ENCODE results near the gene DPYD.

The DPYD gene

GRCh38 chr1:97907886-97908285, 12.9 kb downstream of the DPYD start:
- Histone ChIP-seq H3K27me3 (no peaks in the 10 kb centered on the region), H3K27ac (no peak overlapping the region), H3K4me2 (no peak overlapping the region), H3K4me3 (no peak overlapping the region), H3K9ac (no peak overlapping the region), H4K20me1 (no peaks in the 10 kb centered on the region), H3K4me1 (peaks cover 6% of the 10 kb centered on the region; the same call in 1 of the 2 replicates), H3K9me3 (no peaks in the 10 kb centered on the region), H3K36me3 (no peaks in the 10 kb centered on the region)
- TF ChIP-seq Cebpa-rat (IDR thresholded peaks at IDR 0.05), result no peak

GRCh38 chr1:97906567-97907241, 14.1 kb downstream of the DPYD start:
- no peaks in the 10 kb centered on the region for H3K36me3 ChIP-seq
- no peak overlapping the region for H3K4me3 ChIP-seq
- H3K9ac ChIP-seq, result no peak overlapping the region
- H3K4me1 ChIP-seq, result peaks cover under 1% of the 10 kb centered on the region; the same call in 1 of the 2 replicates
- H4K20me1 ChIP-seq, result no peaks in the 10 kb centered on the region
- no peaks in the 10 kb centered on the region for H3K9me3 ChIP-seq
- H3K4me2 ChIP-seq, result no peak overlapping the region
- no peaks in the 10 kb centered on the region for H3K27me3 ChIP-seq
- H3K27ac ChIP-seq, result no peak overlapping the region
- TF ChIP-seq Cebpa-rat (IDR thresholded peaks at IDR 0.05), result no peak

DNA sequence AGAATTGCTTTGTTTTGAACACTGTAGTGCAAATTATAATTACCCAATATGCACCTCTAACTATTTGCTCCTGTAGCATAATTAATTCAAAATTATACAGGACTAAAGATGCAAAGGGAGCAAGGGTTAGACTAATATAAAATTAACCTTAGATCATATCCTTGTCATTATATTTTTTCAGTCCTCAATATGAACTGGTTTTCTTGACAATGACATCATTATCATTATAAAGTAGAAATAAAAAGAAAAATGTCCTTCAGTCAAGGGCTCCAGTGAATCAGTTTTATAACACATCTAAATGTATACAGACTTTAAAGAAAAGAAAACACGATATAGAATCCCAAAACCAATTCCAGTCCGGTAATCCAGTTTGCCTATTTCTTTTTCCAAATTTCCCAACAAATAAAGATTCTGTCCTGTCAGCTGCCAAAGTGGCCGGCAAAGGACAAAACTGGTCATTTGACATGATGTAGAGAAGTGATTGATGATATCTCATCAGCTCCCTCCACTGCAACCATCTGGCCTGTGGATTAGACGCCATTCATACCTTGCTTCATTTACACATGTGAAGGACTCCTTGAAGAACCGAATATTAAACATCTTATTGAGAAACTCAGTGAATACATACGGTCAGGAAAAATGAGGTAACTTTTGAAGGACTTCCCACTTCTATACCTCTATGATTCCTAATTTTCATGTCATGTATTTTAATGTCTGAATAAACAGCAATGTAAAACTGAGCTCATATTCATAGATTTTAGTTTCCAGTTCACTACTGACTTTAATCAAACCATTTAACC, 15.5 kb downstream of the DPYD start:
- Histone ChIP-seq H4K20me1 (no peaks in the 10 kb centered on the region), H3K27ac (no peak overlapping the region), H3K9me3 (no peaks in the 10 kb centered on the region), H3K4me3 (no peak overlapping the region), H3K9ac (no peak overlapping the region), H3K36me3 (no peaks in the 10 kb centered on the region), H3K4me1 (no peaks in the 10 kb centered on the region), H3K27me3 (no peaks in the 10 kb centered on the region), H3K4me2 (no peak overlapping the region)
- TF ChIP-seq Cebpa-rat (IDR thresholded peaks at IDR 0.05), result no peak

DNA sequence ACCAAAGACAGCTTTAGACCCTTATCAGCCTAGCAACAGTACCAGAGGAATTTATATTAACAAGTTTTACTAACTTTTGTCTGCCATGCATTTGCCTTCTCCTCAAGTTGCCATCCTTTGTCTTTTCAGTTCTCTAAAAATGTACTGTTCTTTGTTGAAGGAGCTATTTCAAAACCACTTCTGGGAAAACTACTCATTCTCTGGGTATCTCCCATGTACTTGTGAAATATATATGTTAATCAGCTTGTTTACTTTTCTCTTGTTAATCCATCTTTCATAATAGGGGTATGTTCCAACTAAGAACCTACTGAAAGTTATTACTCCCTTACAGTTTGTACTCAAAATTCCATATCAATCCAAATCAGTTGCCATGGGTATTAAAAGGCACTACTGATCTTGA, 16.3 kb downstream of the DPYD start:
- Histone ChIP-seq H3K27ac (no peak overlapping the region), H3K4me1 (no peaks in the 10 kb centered on the region), H3K9me3 (no peaks in the 10 kb centered on the region), H3K27me3 (no peaks in the 10 kb centered on the region), H3K4me3 (no peak overlapping the region), H4K20me1 (no peaks in the 10 kb centered on the region), H3K4me2 (no peak overlapping the region), H3K9ac (no peak overlapping the region), H3K36me3 (no peaks in the 10 kb centered on the region)
- no peak for TF ChIP-seq Cebpa-rat (IDR thresholded peaks at IDR 0.05)

DNA sequence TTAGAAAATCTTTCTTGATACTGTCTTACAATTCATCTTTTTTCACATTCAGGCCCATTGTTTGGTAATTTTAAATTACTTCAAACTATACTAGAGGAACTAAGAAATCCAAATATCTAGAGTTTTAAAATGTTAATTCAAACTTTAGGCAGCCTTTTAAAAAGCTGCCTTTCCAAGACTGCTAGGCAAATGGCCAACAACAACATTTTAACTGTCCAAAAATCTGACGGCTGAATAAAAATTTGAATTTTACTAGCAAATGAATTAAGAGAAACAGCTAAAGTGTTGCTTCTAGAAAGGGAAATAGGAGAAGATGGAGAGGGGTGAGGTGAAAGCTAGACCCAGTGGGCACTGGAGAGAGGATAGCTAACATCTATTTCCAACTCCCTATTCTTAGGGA, 17.2 kb downstream of the DPYD start:
- Histone ChIP-seq H3K27me3 (no peaks in the 10 kb centered on the region), H3K9ac (no peak overlapping the region), H3K4me3 (no peak overlapping the region), H3K27ac (no peak overlapping the region), H3K36me3 (no peaks in the 10 kb centered on the region), H3K4me1 (no peaks in the 10 kb centered on the region), H3K4me2 (no peak overlapping the region), H4K20me1 (no peaks in the 10 kb centered on the region), H3K9me3 (0 out of 2 replicates have a peak, but pooled peaks cover 3% of the 10 kb centered on the region)
- TF ChIP-seq Cebpa-rat (IDR thresholded peaks at IDR 0.05), result no peak

GRCh38 chr1:97902067-97902466, 18.8 kb downstream of the DPYD start:
- no peak for TF ChIP-seq Cebpa-rat (IDR thresholded peaks at IDR 0.05)
- Histone ChIP-seq H3K4me3 (no peak overlapping the region), H3K9ac (no peak overlapping the region), H3K27me3 (no peaks in the 10 kb centered on the region), H3K27ac (no peak overlapping the region), H3K4me2 (no peak overlapping the region), H3K9me3 (peaks cover 9% of the 10 kb centered on the region; the same call in 1 of the 2 replicates), H4K20me1 (no peaks in the 10 kb centered on the region), H3K36me3 (no peaks in the 10 kb centered on the region), H3K4me1 (no peaks in the 10 kb centered on the region)

GRCh38 chr1:97901017-97901658, 19.7 kb downstream of the DPYD start:
- Histone ChIP-seq H4K20me1 (no peaks in the 10 kb centered on the region), H3K9me3 (peaks cover 9% of the 10 kb centered on the region; the same call in 1 of the 2 replicates), H3K36me3 (no peaks in the 10 kb centered on the region), H3K27me3 (no peaks in the 10 kb centered on the region), H3K4me3 (no peak overlapping the region), H3K4me2 (no peak overlapping the region), H3K27ac (no peak overlapping the region), H3K9ac (no peak overlapping the region), H3K4me1 (no peaks in the 10 kb centered on the region)
- TF ChIP-seq Cebpa-rat (IDR thresholded peaks at IDR 0.05), result no peak

DNA sequence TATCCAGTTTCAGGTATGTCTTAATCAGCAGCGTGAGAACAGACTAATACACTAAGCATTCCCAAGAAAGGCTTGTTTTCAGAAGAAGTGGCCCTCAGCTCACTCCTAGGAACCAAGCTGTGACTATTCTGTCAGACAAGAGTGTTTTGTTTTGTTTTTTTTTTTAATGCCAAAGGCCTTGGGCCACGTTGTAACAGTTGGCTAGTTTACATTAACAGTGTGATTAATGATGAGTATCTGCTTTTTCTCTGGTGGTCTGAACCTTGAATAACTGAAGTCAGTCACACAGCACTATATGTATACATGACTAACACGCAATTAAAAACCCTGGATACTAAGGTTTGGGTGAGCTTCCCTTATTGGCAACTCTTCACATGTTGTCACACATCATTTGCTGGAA, 21.9 kb downstream of the DPYD start:
- Histone ChIP-seq H3K4me2 (no peak overlapping the region), H3K4me3 (no peak overlapping the region), H4K20me1 (no peaks in the 10 kb centered on the region), H3K36me3 (no peaks in the 10 kb centered on the region), H3K27me3 (no peaks in the 10 kb centered on the region), H3K9ac (no peak overlapping the region), H3K27ac (no peak overlapping the region), H3K4me1 (no peaks in the 10 kb centered on the region), H3K9me3 (peaks cover 9% of the 10 kb centered on the region; the same call in 1 of the 2 replicates)
- no peak for TF ChIP-seq Cebpa-rat (IDR thresholded peaks at IDR 0.05)

DNA sequence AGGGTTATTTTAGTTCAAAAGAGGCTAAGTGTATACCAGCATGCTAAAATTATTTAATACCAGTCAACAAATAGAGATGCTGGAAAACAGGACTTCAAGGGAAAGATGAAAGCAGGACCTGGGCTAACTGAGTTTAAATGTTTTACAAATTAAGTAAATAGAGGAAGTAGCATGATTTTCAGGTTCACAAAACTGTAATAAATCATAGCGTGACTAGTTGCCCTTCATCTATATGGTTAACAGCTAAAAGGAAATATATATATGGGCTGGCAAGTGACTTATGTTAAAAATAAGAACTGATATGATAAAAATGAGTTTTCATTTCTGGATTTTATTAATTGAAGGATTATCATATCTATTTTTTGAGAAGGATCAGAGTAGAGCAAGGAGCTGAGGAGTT, 25.6 kb downstream of the DPYD start:
- no peak overlapping the region for H3K4me2 ChIP-seq
- no peaks in the 10 kb centered on the region for H3K4me1 ChIP-seq
- no peak overlapping the region for H3K9ac ChIP-seq
- H3K9me3 ChIP-seq, result peaks cover 9% of the 10 kb centered on the region; the same call in 1 of the 2 replicates
- no peak overlapping the region for H3K27ac ChIP-seq
- no peaks in the 10 kb centered on the region for H4K20me1 ChIP-seq
- no peak overlapping the region for H3K4me3 ChIP-seq
- no peak for TF ChIP-seq Cebpa-rat (IDR thresholded peaks at IDR 0.05)
- H3K36me3 ChIP-seq, result no peaks in the 10 kb centered on the region
- H3K27me3 ChIP-seq, result no peaks in the 10 kb centered on the region

- H3K9me3 ChIP-seq, result peaks cover 13% of the 10 kb centered on the region; the same call in 1 of the 2 replicates
- H3K4me2 ChIP-seq, result no peak overlapping the region
- no peak overlapping the region for H3K4me3 ChIP-seq
- no peak overlapping the region for H3K9ac ChIP-seq
- H3K4me1 ChIP-seq, result no peaks in the 10 kb centered on the region
- H3K27ac ChIP-seq, result no peak overlapping the region
- no peak for TF ChIP-seq Cebpa-rat (IDR thresholded peaks at IDR 0.05)
- H3K36me3 ChIP-seq, result no peaks in the 10 kb centered on the region
- H3K27me3 ChIP-seq, result no peaks in the 10 kb centered on the region
- H4K20me1 ChIP-seq, result no peaks in the 10 kb centered on the region
Observed at GRCh38 chr1:97893844-97894243, 27.0 kb downstream of the DPYD start.
